ENCODE results near the gene OSCAR.

The OSCAR gene

DNA sequence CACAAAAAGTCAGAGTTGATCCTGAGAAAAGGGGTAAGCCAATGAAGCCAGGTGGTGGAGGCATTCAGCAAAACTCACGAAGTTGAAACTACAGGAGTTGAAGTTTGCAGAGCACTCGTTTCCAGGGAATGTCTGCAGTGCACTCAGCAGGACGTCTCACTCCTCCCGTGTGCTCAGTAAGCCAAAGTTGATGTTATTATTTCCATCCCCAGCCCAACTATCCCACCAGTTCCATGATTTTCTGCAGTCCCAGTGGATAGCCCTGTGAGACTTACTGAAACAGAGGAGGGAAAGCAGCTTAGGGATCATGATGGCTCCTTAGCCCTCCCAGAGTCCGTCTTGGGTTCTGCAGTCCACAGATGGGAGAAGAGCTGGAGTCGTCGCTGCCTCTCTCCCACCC lies 19.6 kb downstream of the OSCAR start, which contains the start of gene TARM1:
TARM1 (minus strand) TSS at position 334 of the 400 bp plus-strand sequence; CDS start at position 309, 25 bp downstream.
- no peak for DNase-seq

DNA sequence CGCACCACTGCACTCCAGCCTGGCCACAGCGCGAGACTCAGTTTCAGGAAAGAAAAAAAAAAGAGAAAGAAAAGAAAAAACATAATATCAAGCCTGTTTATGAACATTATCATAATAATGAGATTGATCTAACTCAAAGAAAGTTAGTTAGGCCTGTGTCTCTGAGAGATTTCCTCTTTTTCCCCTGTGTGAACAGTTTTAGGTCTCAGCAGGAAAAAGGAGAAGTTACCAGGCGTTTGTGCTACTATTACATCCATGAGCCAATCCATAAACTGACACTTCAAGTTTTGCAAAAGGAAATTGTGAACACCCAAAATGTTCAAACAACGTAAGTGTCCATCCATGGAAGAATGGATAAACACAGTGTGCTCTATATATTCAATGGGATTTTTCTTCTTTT lies 23.3 kb downstream of the OSCAR start:
- no peak for DNase-seq

DNA sequence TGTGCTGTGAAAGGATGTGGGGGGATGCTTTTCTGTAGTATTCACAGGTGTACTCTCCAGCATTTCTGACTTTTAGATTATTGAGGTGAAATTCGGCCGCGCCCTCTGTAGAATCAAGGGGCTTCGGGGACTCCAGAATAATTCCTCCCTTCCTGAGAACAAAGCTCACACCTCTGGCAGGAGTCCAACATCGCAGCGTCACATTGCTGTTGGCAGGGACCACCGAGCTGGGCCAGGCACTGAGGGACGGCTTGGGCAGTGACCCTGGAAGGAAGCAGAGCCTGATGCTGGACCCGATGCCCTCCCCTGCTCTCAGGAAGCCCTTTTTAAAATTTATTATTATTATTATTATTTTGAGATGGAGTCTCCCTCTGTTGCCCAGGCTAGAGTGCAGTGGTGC lies 25.8 kb downstream of the OSCAR start:
- no peak for DNase-seq

GRCh38 chr19:54073829-54074228 lies 26.8 kb downstream of the OSCAR start:
- no peak for DNase-seq

DNA sequence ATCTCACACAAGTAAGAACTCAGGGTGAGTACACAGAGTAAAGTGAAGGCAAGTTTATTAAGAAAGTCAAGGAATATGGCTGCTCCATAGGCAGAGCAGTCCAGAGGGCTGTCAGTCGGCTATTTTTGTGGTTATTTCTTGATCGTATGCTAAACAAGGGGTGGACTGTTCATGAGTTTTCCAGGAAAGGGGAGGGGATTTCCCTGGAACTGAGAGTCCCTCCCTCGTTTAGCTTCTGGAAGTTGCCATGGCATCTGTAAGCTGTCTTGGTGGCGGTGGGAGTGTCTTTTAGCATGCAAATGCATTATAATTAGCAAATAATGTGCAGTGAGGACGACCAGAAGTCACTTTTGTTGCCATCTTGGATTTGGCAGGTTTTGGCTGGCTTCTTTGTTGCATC lies 31.1 kb downstream of the OSCAR start:
- no peak for DNase-seq

GRCh38 chr19:54063350-54064116 lies 37.1 kb downstream of the OSCAR start, which contains the start of gene VSTM1:
VSTM1 (minus strand) TSS chr19:54063897; CDS start chr19:54063777, 120 bp downstream.
- no peak for DNase-seq

DNA sequence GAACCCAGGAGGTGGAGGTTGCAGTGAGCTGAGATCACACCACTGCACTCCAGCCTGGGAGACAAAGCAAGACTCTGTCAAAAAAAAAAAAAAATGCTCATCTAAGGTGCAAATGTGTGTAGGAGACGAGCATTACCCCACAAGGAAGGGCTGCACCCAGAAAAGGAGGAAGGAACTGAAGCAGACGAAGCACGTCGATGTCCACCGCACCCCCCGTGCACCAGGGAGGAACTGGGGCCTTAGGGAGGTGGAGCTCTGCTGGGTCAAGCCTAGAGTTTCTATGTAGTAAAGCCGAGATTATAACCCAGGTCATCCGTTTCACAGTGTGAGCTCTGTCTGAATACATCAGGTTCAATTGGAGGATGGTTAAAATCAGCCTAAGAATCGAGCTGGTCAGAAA lies 38.0 kb downstream of the OSCAR start:
- no peak for DNase-seq

DNA sequence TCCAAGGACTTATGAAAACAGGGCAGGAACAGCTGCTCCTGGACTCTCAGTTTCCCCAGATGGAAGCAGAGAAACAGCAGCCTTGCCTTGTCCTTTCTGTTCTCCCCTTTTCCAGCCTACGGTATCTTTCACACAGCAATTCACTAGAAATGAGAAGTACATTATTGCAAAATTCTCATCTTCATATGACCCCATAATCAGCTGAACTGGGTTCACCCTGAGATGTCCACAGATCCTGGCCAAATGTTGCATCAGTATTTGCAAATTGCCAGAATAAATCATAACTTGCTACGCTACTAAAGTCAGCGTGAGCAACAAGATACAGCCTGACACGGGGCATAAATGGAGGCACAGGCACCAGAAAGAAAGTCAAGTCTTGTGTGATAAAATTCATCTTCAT lies 53.0 kb downstream of the OSCAR start:
- no peak for DNase-seq

GRCh38 chr19:54045771-54046170 lies 54.8 kb downstream of the OSCAR start:
- no peak for DNase-seq

All from kidney glomerular epithelial cell (primary cell).